ENCODE measurements around the gene APEH.

- no peak for TF ChIP-seq CTCF (IDR thresholded peaks at IDR 0.05)
- TF ChIP-seq EZH2 (IDR thresholded peaks at IDR 0.05; ENCODE audit: borderline replicate concordance, insufficient read depth, low read depth, low read length, poor library complexity, severe bottlenecking): no peak
Observed at GRCh38 chr3:49721896-49722781, 48.0 kb downstream of the APEH start.

All from B cell (primary cell).